Mucosa of descending colon (tissue), 3 donors: ENCODE results near the gene PTBP2. TPM values are rescaled to one million over a fixed set of nuclear protein-coding genes. Genes with fewer than 3 reads are reported as not detected.

ENCODE experiments used
- ATAC-seq: fragments of 200-7000 bp; cut with Tn5 transposase; one replicate; pipeline ENCODE4 v1.9.1; 2020; ENCODE audit warnings: mild to moderate bottlenecking, moderate library complexity
- DNase-seq, 3 donors: peaks; one replicate each; pipeline ENCODE4 v3.0.0-alpha.2; 2020
- H3K36me3 ChIP-seq: fragments of 200-600 bp; one replicate; pipeline ENCODE4 v1.8.0; 2021; ENCODE audit warnings: low read depth, mild to moderate bottlenecking
- H3K4me1 ChIP-seq: fragments of 200-600 bp; one replicate; pipeline ENCODE4 v1.8.0; 2021; ENCODE audit warnings: low read depth, mild to moderate bottlenecking
- H3K4me3 ChIP-seq: fragments of 200-600 bp; one replicate; pipeline ENCODE4 v1.8.0; 2021; ENCODE audit warnings: mild to moderate bottlenecking
- H3K9me3 ChIP-seq: fragments of 200-600 bp; one replicate; pipeline ENCODE4 v1.8.0; 2021; ENCODE audit warnings: mild to moderate bottlenecking
- CTCF ChIP-seq: fragments of 200-600 bp; IDR thresholded peaks from one replicate; pipeline ENCODE4 v1.8.0; 2022; ENCODE audit warnings: antibody characterized with exemption, mild to moderate bottlenecking
- intact Hi-C, 2 donors: fragments of 100-400 bp; cut with DNase I in 1 of 2; cut with micrococcal nuclease in 1 of 2; formaldehyde crosslinking; loops; one replicate each; pipeline versions ENCODE4 v1.11.0 to v1.11.1; 2022; cut with DNase I, micrococcal nuclease
- long read RNA-seq, 2 donors: library from polyadenylated mRNA; unstranded; transcript quantifications; one replicate each; pipeline ENCODE4 v2.0.0, GENCODE V29; 2019 to 2021
- total RNA-seq, 3 donors: library from RNA; stranded (reverse); fragmentation: NEBNext Ultra II Directional in 2 of 3; extraction: Animal tissue kit (Norgen Biotek cat#: 25700) in 2 of 3; gene quantifications; one replicate each; pipeline versions ENCODE4 v1.2.1 to v1.2.4, GENCODE V29; 2021 to 2023
- donor health status: DM: no; HTN: no; CAD: no; lungs with moderate emphysema.
- donor health status: DM: no; HTN: no; CAD: no.
- donor health status: DM: no; HTN: yes; CAD: no.

PTBP2 gene
- 10 to 100 TPM; 12.0 to 69.3 (median 15.9) TPM for total RNA-seq
- long read RNA-seq, donor 1, full-length matches to known transcripts = 52 of 68 reads
- long read RNA-seq, donor 1, partial matches to known transcripts = 5 of 68 reads
- long read RNA-seq, donor 1, other reads (novel, unspliced or antisense) = 11 of 68 reads
- long read RNA-seq, donor 2, partial matches to known transcripts = 1 of 5 reads
- long read RNA-seq, donor 2, other reads (novel, unspliced or antisense) = 4 of 5 reads

- H3K4me3 ChIP-seq = peak within 1 kb of the TSS; percentile 63
- no peaks in the 10 kb centered on the region for H3K36me3 ChIP-seq
- peaks cover 8% of the 10 kb centered on the region for H3K4me1 ChIP-seq
- ATAC-seq (peak; percentile 96), DNase-seq (peak; percentile 86 to 89 (median 89))
- no peaks in the 10 kb centered on the region for H3K9me3 ChIP-seq
- no peak for TF ChIP-seq CTCF
- intact Hi-C loops = no loop called here
Measured at GRCh38 chr1:96721416-96722160, at the start of gene PTBP2. TSS of gene PTBP2 (plus strand) at chr1:96721784. CDS start at chr1:96721865, 81 bp downstream.

GRCh38 chr1:96674915-96675314, 46.7 kb upstream of the PTBP2 start:
- no peaks in the 10 kb centered on the region for H3K4me1 ChIP-seq
- ATAC-seq (no peak), DNase-seq (no peak)
- H3K4me3 ChIP-seq = no peak overlapping the region
- no peaks in the 10 kb centered on the region for H3K36me3 ChIP-seq
- H3K9me3 ChIP-seq = peaks cover 7% of the 10 kb centered on the region
- no peak for TF ChIP-seq CTCF
- intact Hi-C loops = no loop called here

GRCh38 chr1:96682056-96682455, 39.5 kb upstream of the PTBP2 start:
- TF ChIP-seq CTCF = no peak

GRCh38 chr1:96683931-96684330, 37.7 kb upstream of the PTBP2 start:
- Histone ChIP-seq H3K36me3 (no peaks in the 10 kb centered on the region), H3K4me1 (no peaks in the 10 kb centered on the region), H3K9me3 (no peaks in the 10 kb centered on the region), H3K4me3 (no peak overlapping the region)
- DNase-seq (no peak), ATAC-seq (no peak)
- intact Hi-C loops = no loop called here
- TF ChIP-seq CTCF = no peak

More at GRCh38 chr1:96682056-96682455, 39.5 kb upstream of the PTBP2 start:
- no peak overlapping the region for H3K4me3 ChIP-seq
- H3K36me3 ChIP-seq = no peaks in the 10 kb centered on the region
- H3K9me3 ChIP-seq = no peaks in the 10 kb centered on the region
- ATAC-seq (no peak), DNase-seq (no peak)
- H3K4me1 ChIP-seq = no peaks in the 10 kb centered on the region
- intact Hi-C loops = no loop called here

GRCh38 chr1:96684744-96685143, 36.8 kb upstream of the PTBP2 start:
- ATAC-seq = no peak
- DNase-seq = no peak
- TF ChIP-seq CTCF = no peak
- no peaks in the 10 kb centered on the region for H3K4me1 ChIP-seq
- H3K4me3 ChIP-seq = no peak overlapping the region
- H3K9me3 ChIP-seq = no peaks in the 10 kb centered on the region
- no peaks in the 10 kb centered on the region for H3K36me3 ChIP-seq
- intact Hi-C loops = no loop called here
